ENCODE measurements around the gene NNMT.
A peak's percentile ranks its signal among the peaks of the same experiment; 100 is the strongest.
"Not testable (repeated sequence)": the region's sequence is repeated elsewhere in the genome, so short reads cannot be mapped to it uniquely, and the experiment has no call there.

NNMT gene

GRCh38 chr11:114340311-114341131 is 44.3 kb downstream of the NNMT start:
- peak; percentile 60 for DNase-seq (ENCODE audit: low read depth, low spot score)
- peak overlapping the region; percentile 9; the same call in 1 of the 2 replicates for H3K4me3 ChIP-seq (ENCODE audit: low read length)

DNA sequence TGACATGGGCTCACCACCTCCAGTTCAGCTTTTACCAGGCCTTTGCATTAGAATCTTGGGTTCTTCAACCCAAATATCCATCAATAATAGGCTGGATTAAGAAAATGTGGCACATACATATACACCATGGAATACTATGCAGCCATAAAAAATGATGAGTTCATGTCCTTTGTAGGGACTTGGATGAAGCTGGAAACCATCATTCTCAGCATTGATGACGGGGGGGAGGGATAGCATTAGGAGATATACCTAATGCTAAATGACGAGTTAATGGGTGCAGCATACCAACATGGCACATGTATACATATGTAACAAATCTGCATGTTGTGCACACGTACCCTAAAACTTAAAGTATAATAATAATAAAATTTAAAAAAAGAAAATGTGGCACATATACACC is 45.5 kb downstream of the NNMT start:
- not testable (repeated sequence) for H3K4me3 ChIP-seq (ENCODE audit: low read length); DNase-seq (ENCODE audit: low read depth, low spot score)

GRCh38 chr11:114342476-114342875 is 46.3 kb downstream of the NNMT start:
- no peak overlapping the region for H3K4me3 ChIP-seq (ENCODE audit: low read length)
- no peak for DNase-seq (ENCODE audit: low read depth, low spot score)

GRCh38 chr11:114343020-114343419 is 46.8 kb downstream of the NNMT start:
- DNase-seq (ENCODE audit: low read depth, low spot score) = no peak

GRCh38 chr11:114343493-114343892 is 47.3 kb downstream of the NNMT start:
- DNase-seq (ENCODE audit: low read depth, low spot score) = no peak
- no peak overlapping the region for H3K4me3 ChIP-seq (ENCODE audit: low read length)

More at GRCh38 chr11:114343020-114343419, 46.8 kb downstream of the NNMT start:
- no peak overlapping the region for H3K4me3 ChIP-seq (ENCODE audit: low read length)

GRCh38 chr11:114344494-114344893 is 48.3 kb downstream of the NNMT start:
- no peak for DNase-seq (ENCODE audit: low read depth, low spot score)
- H3K4me3 ChIP-seq (ENCODE audit: low read length) = no peak overlapping the region

DNA sequence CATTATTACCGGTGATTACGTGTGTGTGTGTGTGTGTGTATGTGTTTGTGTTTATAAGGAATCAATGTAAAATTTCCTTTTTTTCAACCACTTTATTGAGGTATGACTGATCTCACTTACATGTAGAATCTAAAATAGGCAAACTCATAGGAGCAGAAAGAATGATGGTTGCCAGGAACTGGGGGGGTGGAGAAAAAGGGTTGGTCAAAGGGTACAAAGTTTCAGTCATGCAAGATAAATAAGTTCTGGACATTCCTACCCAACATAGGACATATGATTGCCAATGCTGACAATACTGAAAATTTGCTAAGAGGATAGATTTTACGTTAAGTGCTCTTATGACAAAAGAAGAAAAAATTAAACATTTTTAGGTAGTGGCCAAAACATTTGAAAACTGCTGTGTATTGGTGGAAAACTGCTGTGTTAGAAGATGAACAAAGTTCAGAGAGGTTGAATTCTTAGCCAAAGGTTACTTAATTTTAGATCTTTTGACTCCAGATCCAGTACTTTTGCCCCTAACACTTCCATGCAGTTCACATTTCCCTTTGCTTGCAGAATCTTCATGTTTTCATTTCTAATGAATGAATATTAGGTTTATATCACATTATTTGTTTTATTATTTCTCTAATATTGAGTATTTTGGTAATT is 49.5 kb downstream of the NNMT start:
- DNase-seq (ENCODE audit: low read depth, low spot score) = no peak
- no peak overlapping the region for H3K4me3 ChIP-seq (ENCODE audit: low read length)

DNA sequence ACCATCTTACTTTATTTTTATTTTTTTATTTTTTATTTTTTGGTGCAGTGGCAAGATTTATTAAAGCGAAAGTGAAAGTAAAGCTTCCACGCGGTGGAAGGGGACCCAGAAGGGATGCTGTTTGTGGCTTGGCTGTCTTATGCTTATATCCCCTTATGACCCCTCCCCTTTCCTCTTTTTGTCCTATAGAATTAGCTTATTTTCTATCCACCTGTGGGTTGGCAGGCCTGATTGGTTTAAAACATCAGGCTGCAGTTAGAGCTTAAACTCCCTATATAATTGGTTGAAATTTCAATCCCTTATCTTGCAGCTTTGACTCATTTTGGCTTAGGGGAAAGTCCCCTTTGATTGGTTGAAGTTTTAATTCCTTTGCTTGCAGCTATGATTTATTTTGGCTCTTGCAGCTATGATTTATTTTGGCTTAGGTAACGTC is 50.5 kb downstream of the NNMT start:
- H3K4me3 ChIP-seq (ENCODE audit: low read length) = no peak overlapping the region
- peak; percentile 15 for DNase-seq (ENCODE audit: low read depth, low spot score)

DNA sequence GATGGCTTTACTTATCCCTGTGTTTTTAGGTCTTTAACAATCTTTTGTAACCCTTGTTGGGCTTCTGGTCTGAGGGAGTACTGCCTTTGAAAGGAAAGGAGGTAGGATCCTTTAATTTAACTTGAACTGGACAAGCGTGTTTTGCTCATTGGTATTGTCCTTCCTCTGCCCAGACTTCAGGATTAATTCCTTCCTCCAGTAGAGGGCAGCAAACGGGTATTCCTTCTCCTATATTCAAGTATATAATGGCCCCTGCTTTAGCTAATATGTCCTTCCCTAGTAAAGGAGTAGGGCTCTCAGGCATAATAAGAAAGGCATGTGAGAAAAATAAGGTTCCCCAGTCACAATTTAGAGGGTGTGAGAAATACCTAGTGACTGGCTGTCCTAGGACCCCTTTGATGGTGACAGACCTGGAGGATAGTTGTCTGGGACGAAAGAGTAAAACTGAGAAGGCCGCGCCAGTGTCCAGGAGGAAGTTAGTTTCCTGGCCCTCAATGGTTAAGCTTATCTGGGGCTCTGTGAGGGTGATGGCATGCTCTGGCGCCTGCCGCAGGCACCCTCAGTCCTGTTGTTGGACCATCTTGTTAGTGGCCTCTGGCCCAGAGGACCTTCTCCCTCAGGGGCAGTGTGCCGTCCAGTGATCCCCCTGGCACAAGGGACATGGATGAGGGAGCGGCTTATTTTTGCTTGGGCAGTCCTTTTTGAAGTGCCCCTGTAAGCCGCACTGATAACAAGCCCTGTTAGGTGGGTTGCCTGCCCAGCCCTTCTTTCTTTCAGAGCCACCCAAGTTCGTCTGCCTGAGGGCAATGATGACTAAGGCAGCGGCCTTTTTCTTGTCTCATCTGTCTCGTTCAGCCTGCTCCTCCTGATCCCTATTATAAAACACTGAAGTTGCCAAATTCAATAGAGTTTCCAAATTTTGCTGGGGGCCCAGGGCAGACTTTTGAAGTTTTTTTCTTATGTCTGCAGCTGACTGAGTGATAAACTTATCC is 52.3 kb downstream of the NNMT start:
- H3K4me3 ChIP-seq (ENCODE audit: low read length) = no peak overlapping the region
- DNase-seq (ENCODE audit: low read depth, low spot score) = peak; percentile 37

DNA sequence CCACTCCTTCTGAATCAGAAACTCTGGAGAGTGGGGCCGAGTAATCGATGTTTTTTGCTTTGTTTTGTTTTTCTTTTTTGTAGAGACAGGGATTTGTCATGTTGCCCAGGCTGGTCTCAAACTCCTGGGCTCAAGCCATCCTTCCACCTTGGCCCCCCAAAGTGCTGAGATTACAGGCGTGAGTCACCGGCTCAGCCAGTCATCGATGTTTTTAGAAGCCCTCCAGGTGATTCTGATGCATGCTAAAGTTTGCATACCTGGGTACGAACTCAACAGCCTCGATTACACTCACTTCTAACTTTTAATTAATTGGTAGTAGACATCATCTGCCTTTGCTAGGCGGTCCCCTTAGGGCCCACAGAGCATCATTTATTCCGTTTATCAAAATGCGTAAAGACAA is 53.8 kb downstream of the NNMT start:
- no peak overlapping the region for H3K4me3 ChIP-seq (ENCODE audit: low read length)
- no peak for DNase-seq (ENCODE audit: low read depth, low spot score)

DNA sequence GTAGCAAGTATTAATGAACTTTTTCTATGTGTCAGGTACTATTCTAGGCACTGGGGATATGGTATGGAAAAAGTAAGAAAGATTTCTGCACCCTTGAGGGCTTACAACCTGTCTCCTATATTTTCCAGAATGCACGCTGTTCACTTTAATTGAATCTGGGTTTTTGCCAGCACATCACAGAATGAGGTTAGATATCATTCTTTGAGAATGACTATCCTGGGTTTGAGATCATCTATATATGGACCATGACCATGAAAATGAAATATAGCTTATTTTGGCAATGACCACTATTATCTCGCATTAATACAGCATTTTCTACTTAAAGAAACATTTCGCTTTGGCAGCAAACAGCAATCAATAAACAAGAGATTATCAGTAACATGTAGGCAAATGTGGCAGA is 57.2 kb downstream of the NNMT start:
- H3K4me3 ChIP-seq (ENCODE audit: low read length) = no peak overlapping the region
- no peak for DNase-seq (ENCODE audit: low read depth, low spot score)

DNA sequence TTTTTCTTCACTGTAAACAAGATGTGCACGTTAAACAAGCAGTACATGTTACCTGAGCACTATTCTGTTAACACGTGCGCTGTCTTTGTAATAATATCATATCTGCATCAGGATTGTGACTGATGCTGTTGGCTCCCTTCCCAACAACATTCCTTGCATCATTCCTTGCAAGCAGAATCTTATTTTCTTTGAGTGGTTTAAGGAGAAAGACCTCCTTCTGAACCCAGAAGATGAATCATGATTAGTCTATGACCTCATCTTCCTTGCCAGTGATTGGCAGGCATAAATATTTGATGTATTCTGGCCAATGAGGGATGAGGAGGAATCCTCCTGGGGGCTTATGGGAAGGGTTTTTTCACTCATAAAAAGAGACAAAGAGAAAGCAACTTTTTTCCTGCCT is 57.9 kb downstream of the NNMT start:
- H3K4me3 ChIP-seq (ENCODE audit: low read length) = no peak overlapping the region
- no peak for DNase-seq (ENCODE audit: low read depth, low spot score)

DNA sequence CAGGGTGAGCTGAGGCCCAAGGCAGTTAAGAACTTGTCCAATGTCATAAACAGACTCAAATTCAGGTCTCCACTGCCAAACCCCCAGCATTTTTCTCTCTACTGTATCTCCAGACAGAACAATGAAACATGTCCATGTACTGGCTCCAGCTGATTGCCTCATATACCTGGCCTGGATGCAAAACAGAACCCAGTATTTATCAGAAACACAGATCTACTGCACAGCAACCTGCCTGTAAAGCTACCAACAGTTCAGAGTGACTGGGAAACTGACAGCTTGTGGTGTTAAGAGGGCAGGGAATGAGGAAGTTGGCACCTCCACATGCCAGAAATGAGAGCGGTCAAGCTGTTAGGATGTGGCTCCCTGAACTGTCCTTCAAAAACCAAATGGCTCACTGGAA is 62.5 kb downstream of the NNMT start:
- no peak overlapping the region for H3K4me3 ChIP-seq (ENCODE audit: low read length)
- no peak for DNase-seq (ENCODE audit: low read depth, low spot score)

- no peak overlapping the region for H3K4me3 ChIP-seq (ENCODE audit: low read length)
- DNase-seq (ENCODE audit: low read depth, low spot score) = no peak
Measured at GRCh38 chr11:114359342-114359741, 63.1 kb downstream of the NNMT start.

DNA sequence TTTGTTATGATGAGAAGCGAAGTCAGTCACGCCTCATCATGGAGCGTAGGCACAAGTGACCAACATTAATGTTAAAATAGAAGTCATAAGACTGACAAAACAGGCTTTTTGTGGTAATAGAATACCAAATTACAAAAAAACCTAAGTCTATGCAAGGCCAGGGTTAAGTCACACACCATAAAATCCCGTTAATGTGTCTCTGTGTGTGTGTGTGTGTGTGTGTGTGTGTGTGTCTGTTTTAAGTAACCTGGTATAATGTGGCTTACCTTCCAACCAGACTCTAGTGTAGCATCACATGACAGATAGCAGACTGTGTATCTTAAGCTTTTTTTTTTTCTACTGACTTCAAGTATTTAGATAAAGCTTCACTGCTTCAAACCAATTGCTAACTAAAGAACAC is 66.1 kb downstream of the NNMT start:
- DNase-seq (ENCODE audit: low read depth, low spot score) = no peak
- no peak overlapping the region for H3K4me3 ChIP-seq (ENCODE audit: low read length)

DNA sequence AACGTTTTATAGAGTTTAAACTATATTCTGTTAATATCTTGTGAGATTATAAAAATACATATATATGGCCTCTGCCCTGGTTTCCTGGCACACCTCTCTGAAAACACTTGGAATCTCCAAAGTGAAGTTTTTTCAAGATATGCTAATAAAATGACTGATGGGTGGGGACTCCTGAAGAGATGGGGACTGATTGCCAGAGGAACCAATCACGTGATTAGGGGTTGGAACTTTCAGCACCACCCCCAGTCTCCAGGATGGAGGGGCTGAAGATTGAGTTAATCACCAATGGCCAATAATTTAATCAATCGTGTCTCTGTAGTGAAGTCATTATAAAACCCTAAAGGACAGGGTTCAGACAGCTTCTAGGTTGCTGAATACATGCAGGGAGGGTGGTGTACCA is 66.8 kb downstream of the NNMT start:
- no peak overlapping the region for H3K4me3 ChIP-seq (ENCODE audit: low read length)
- DNase-seq (ENCODE audit: low read depth, low spot score) = no peak
